Measurements from ENCODE around the gene TCF15.
"Not testable (repeated sequence)": the region's sequence is repeated elsewhere in the genome, so short reads cannot be mapped to it uniquely, and the experiment has no call there.

Gene TCF15

DNA sequence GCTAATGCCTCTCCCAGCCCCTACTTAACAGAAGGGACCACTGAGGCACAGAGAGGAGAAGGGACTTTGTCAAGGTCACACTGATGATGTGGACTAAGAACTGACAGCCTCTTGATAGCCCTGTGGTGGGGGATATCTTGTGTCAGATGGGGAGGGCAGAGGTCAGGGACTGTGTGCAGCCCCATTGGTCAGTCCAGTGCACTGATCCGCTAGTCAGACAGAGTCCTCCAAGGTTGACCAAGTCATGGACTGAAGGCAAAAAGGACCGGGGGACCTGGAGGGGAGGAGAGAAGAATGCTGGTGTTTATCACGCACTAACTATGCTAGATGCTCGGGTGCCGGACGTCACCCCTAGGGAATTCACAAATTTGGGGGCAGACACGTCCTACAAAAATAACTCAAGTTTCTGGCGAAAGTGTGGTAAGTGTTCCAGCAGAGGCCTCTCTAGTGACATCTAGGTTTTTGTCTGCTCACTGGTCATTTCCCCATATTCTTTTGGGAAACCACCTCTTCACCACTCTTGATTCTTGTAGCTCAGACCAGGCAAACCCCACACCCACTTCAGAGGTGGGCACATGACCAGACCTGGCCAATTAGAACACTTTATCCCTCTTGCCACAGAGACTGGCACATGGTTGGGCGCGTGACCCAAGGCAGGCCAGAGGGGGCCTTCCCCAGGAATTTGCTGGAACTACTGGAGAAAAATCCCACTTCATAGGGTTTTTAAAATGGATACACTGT is 21.0 kb downstream of the TCF15 start:
- DNase-seq (ENCODE audit: low read depth), result no peak
- TF ChIP-seq, protein P1, sequence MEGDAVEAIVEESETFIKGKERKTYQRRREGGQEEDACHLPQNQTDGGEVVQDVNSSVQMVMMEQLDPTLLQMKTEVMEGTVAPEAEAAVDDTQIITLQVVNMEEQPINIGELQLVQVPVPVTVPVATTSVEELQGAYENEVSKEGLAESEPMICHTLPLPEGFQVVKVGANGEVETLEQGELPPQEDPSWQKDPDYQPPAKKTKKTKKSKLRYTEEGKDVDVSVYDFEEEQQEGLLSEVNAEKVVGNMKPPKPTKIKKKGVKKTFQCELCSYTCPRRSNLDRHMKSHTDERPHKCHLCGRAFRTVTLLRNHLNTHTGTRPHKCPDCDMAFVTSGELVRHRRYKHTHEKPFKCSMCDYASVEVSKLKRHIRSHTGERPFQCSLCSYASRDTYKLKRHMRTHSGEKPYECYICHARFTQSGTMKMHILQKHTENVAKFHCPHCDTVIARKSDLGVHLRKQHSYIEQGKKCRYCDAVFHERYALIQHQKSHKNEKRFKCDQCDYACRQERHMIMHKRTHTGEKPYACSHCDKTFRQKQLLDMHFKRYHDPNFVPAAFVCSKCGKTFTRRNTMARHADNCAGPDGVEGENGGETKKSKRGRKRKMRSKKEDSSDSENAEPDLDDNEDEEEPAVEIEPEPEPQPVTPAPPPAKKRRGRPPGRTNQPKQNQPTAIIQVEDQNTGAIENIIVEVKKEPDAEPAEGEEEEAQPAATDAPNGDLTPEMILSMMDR (conservative IDR thresholded peaks at IDR 0.05; ENCODE audit: low read length), result no peak
- H3K4me3 ChIP-seq (ENCODE audit: low read length), result no peak overlapping the region

DNA sequence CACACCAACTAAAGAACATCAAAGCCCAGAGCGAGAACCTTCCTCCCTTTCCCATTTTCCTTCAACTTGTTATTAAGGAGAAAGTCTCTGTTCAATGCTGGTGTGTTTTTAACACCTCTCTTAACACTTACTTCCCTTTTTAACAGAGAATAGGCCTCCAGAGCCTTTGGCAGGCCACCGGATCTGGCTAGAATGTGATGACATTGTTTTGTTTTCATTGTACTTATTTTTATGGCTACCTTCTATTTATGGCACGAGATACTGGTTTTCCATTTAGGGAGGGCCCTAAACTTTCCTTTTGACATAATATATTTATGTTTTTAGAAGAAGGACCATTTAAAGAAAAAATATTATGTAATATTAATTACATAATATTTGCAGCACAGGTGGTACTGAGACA is 21.6 kb downstream of the TCF15 start:
- DNase-seq (ENCODE audit: low read depth), result no peak
- H3K4me3 ChIP-seq (ENCODE audit: low read length), result no peak overlapping the region
- TF ChIP-seq, protein P1 (conservative IDR thresholded peaks at IDR 0.05; ENCODE audit: low read length), result no peak

DNA sequence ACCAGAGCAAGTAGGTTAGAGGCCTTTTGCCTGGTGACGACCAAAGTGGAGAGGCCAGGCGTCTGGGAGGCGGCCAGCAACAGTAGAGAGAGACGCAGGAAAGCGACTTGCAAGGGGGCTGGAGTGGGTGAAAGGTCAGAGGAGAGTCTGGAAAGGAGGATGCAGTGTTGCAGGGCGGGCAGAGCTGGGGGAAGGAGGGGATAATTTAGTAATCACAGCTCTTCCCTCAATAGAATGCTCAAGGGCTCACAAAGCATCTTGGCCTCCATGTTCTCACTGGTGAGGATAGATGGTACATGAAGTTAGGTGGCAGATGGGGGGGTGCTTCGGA is 25.2 kb downstream of the TCF15 start:
- no peak overlapping the region for H3K4me3 ChIP-seq (ENCODE audit: low read length)
- no peak for DNase-seq (ENCODE audit: low read depth)
- TF ChIP-seq, protein P1 (conservative IDR thresholded peaks at IDR 0.05; ENCODE audit: low read length), result no peak

DNA sequence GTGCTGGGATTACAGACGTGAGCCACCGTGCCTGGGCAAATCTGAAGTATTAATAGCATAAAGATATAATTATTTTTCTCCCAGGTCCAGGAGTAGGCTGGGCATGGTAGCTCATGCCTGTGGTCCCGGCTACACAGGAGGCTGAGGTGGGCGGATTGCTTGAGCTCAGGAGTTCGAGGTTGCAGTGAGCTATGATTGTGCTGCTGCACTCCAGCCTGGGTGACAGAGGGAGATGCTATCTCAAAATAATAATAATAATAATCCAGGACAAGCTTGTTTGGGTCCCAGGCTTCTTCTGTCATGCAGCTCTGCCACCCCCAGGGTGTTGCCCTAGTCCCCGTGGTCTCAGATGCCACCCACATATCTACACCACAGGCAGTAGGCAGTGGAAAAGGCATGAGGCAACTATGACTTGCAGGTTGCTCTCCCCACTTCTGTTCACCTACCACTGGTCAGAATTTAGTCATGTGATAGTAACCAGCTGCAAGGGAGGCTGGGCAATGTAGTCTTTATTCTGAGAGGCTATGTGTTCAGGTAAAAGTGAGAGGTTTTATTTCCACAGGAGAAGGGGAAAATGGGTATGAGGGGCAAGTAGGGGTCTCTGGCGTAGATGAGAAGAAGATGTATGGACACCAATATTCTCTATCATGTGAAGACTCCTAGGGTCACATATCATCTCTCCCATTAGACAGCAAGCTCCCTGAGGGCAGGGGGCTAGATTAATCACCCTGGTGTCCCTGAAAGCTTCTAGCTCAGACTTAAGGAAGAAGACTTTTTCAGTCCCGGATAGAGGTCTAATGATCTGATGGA is 25.7 kb downstream of the TCF15 start:
- DNase-seq (ENCODE audit: low read depth), result no peak
- no peak overlapping the region for H3K4me3 ChIP-seq (ENCODE audit: low read length)
- TF ChIP-seq, protein P1 (conservative IDR thresholded peaks at IDR 0.05; ENCODE audit: low read length), result no peak

DNA sequence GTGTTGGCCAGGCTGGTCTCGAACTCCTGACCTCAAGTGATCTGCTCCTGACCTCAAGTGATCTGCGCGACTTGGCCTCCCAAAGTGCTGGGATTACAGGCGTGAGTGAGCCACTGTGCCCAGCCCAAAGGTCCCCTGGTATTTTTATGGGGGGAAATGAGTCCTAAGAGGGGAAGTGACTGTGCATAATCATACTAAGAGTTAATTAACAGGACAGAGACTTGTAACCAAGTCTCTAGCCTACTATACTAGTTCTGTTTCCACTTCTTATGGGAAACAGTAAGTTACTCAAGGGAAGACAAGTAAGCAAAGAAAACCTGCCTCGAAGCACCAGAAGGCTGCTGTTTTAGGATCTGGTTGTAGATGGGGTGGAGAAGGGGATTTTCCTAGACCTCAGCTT is 27.9 kb downstream of the TCF15 start:
- no peak for DNase-seq (ENCODE audit: low read depth)
- H3K4me3 ChIP-seq (ENCODE audit: low read length), result no peak overlapping the region

DNA sequence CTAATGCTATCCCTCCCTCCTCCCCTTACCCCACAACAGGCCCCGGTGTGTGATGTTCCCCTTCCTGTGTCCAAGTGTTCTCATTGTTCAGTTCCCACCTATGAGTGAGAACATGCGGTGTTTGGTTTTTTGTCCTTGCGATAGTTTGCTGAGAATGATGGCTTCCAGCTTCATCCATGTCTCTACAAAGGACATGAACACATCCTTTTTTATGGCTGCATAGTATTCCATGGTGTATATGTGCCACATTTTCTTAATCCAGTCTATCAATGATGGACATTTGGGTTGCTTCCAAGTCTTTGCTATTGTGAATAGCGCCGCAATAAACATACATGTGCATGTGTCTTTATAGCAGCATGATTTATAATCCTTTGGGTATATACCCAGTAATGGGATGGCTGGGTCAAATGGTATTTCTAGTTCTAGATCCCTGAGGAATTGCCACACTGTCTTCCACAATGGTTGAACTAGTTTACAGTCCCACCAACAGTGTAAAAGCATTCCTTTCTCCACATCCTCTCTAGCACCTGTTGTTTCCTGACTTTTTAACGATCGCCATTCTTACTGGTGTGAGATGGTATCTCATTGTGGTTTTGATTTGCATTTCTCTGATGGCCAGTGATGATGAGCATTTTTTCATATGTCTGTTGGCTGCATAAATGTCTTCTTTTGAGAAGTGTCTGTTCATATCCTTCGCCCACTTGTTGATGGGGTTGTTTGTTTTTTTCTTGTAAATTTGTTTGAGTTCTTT is 31.0 kb downstream of the TCF15 start:
- not testable (repeated sequence) for H3K4me3 ChIP-seq (ENCODE audit: low read length); DNase-seq (ENCODE audit: low read depth)

More for the DNA sequence above, 27.9 kb downstream of the TCF15 start:
- TF ChIP-seq, protein P1 (conservative IDR thresholded peaks at IDR 0.05; ENCODE audit: low read length), result no peak

DNA sequence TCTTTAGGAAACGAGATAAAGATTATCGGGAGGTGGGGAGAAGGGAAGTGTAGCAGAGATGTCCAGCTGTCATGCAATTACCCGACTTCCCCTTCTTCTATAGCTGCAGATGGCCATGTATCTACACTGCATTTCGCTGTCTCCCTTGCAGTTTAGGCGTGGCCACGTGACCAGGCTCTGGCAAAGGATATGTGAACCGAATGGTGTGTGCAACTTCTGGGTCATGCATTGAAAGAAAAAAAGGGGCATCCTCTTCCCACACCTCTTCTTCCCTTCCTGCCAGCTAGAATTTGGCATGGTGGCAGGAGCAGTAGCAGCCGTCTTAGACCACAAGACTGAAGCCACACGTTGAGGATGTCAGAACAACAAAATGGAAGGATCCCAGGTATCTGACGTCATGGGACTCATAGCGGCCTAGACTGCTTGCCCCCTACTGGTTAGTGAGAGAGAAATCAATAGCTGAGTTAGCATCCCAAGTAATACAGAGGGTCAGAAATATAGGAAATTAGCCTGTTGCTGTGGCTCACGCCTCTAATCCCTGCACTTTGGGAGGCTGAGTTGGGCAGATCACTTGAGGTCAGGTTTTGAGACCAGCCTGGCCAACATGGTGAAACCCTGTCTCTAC is 32.8 kb downstream of the TCF15 start:
- H3K4me3 ChIP-seq (ENCODE audit: low read length), result no peak overlapping the region
- TF ChIP-seq, protein P1 (conservative IDR thresholded peaks at IDR 0.05; ENCODE audit: low read length), result peak; percentile 32; the same call in 1 of the 2 replicates
- peak; percentile 4 for DNase-seq (ENCODE audit: low read depth)
